ENCODE measurements around the gene PSMC1. TPM values are rescaled to one million over a fixed set of nuclear protein-coding genes. Genes with fewer than 3 reads are reported as not detected.

PSMC1 gene
- total RNA-seq, 5 donors from 2014 or later (not counting 1 experiment from before 2014, with no cell fraction given) = 50.7 to 67.9 (median 53.3) TPM

DNA sequence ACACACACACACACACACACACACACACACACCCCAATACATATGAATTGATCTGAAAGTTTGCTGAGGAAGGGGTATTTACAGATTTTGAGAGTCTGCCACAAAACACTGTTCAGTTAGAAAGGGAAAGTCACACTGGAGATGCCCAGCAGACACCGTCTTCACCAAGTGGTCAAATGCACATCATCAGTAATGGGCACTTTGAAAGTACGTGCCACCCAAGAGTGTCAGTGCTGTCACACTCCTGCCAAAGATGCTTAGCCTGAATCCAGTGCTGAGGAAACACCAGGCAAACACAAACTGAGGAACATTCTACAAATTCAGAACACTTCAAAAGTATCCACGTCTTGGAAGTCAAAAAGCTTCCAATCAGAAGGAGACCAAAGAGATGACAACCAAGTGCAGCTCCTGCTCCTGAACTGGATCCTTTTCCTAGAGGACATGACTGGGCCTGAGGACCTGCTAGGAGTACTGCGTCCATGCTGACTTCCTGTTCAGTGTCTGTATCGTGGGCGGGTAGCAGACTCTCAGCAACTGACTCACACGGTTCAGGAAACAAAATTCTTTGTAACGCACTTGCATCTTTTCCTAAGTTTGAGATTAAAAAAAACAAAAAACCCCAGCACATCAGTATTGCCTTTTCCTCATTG lies 18.6 kb downstream of the PSMC1 start:
- ChIA-PET POLR2A (interaction anchor here (0.6 to 0.7 kb wide), 2 partner anchors 47 to 154 kb away, joined by 3 to 5 read pairs; no protein-coding TSS in a partner anchor), CTCF (no interaction called here)
- DNase-seq = no peak
- Mint-ChIP-seq H3K4me1 (peaks cover 13 to 17% (median 13%) of the 10 kb centered on the region in 3 donors), H3K4me3 (no peak overlapping the region), H3K27me3 (no peaks in the 10 kb centered on the region), H3K9me3 (no peaks in the 10 kb centered on the region), H3K36me3 (peaks cover 37% of the 10 kb centered on the region), H3K27ac (peak overlapping the region; percentile 86 to 88)
- 51% methylated on average over 8 of the region's 8 CpGs for WGBS (ENCODE audit: insufficient coverage)
- H3K9me3 ChIP-seq = no peaks in the 10 kb centered on the region
- H3K27ac ChIP-seq (ENCODE audit: low read length) = peak overlapping the region; percentile 28
- H3K27me3 ChIP-seq (replicated peaks in 1 of 2; ENCODE audit: control insufficient read depth in 2 of 2, extremely low read depth in 1 of 2, insufficient read depth in 2 of 2, low read length in 1 of 2) = no peaks in the 10 kb centered on the region
- H3K4me1 ChIP-seq (ENCODE audit: control insufficient read depth in 1 of 2, extremely low read depth in 1 of 2, insufficient read depth in 2 of 2, low read length in 2 of 2) = peaks cover 0 to 7% of the 10 kb centered on the region in 2 experiments
- peaks cover 22 to 44% of the 10 kb centered on the region in 2 donors for H3K36me3 ChIP-seq (ENCODE audit: control insufficient read depth in 2 of 2, extremely low read depth in 1 of 2, insufficient read depth in 1 of 2, low read length in 1 of 2)
- no peak overlapping the region for H3K4me3 ChIP-seq (ENCODE audit: control insufficient read depth in 1 of 2, extremely low read depth in 1 of 2, low read length in 1 of 2)
- peak in 3 of 4 experiments; percentile 48 to 71 (median 68) for ATAC-seq (replicated peaks in 1 of 4)

DNA sequence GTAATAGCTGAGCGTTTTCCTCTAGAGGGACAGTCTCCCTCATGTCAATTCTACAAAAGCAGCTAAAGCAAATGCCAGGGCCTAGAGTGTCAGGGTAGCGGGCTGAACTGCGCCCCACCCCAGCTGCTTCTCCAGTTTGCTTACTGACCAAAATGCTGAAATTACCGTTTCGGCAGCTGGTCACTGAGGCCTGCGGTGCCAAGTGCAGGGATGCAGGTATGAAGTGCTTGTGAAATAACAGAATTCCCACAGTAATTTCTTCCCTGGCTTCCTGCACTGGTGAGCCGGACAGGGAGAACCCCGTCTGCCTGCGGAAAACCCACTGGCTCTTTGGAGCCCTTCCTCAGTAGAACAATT lies 19.1 kb downstream of the PSMC1 start:
- H3K36me3 ChIP-seq (ENCODE audit: control insufficient read depth in 2 of 2, extremely low read depth in 1 of 2, insufficient read depth in 1 of 2, low read length in 1 of 2) = peaks cover 20 to 43% of the 10 kb centered on the region in 2 donors

DNA sequence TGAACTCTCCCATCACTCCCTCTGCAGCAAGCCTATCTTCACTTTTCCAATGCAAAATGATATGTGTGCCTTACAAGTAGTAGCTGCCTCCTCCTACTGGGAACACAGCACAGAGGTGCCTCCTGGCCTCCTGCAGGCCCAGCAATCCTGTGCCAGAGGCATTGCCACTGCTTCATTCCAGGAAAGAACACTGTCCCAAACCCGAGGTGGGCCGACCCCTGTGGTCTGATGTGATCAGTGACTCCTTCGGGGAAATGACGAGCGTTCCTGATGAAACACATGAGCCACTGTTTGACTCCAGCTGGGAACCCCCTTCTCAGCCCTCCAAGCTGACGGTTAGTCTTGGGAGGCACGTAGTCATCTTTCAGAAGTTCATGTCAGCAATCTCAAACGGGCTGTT lies 19.5 kb downstream of the PSMC1 start:
- POLR2A ChIA-PET = no interaction called here
- ATAC-seq (replicated peaks in 1 of 4) = no peak

More for the DNA sequence above, 19.1 kb downstream of the PSMC1 start:
- no peak overlapping the region for H3K4me3 Mint-ChIP-seq
- peak overlapping the region; percentile 86 to 88 for H3K27ac Mint-ChIP-seq
- H3K4me1 Mint-ChIP-seq = peaks cover 13 to 17% (median 13%) of the 10 kb centered on the region in 3 donors
- ChIA-PET POLR2A (interaction anchor here (0.6 to 0.7 kb wide), 2 partner anchors 46 to 153 kb away, joined by 3 to 5 read pairs; no protein-coding TSS in a partner anchor), CTCF (interaction anchor here in 1 of 2 donors (0.6 kb wide), 1 partner anchor 630 kb away, joined by 4 read pairs; no protein-coding TSS in a partner anchor)
- Histone ChIP-seq H3K4me1 (ENCODE audit: control insufficient read depth in 1 of 2, extremely low read depth in 1 of 2, insufficient read depth in 2 of 2, low read length in 2 of 2) (peaks cover 0 to 7% of the 10 kb centered on the region in 2 experiments), H3K4me3 (ENCODE audit: control insufficient read depth in 1 of 2, extremely low read depth in 1 of 2, low read length in 1 of 2) (no peak overlapping the region), H3K9me3 (no peaks in the 10 kb centered on the region), H3K27me3 (replicated peaks in 1 of 2; ENCODE audit: control insufficient read depth in 2 of 2, extremely low read depth in 1 of 2, insufficient read depth in 2 of 2, low read length in 1 of 2) (no peaks in the 10 kb centered on the region), H3K27ac (ENCODE audit: low read length) (no peak overlapping the region)
- DNase-seq (no peak), ATAC-seq (replicated peaks in 1 of 4) (peak in 2 of 4 experiments; percentile 12 to 28)
- H3K9me3 Mint-ChIP-seq = no peaks in the 10 kb centered on the region
- no peaks in the 10 kb centered on the region for H3K27me3 Mint-ChIP-seq
- WGBS (ENCODE audit: insufficient coverage) = 83% methylated on average over 3 of the region's 9 CpGs
- H3K36me3 Mint-ChIP-seq = peaks cover 37% of the 10 kb centered on the region

DNA sequence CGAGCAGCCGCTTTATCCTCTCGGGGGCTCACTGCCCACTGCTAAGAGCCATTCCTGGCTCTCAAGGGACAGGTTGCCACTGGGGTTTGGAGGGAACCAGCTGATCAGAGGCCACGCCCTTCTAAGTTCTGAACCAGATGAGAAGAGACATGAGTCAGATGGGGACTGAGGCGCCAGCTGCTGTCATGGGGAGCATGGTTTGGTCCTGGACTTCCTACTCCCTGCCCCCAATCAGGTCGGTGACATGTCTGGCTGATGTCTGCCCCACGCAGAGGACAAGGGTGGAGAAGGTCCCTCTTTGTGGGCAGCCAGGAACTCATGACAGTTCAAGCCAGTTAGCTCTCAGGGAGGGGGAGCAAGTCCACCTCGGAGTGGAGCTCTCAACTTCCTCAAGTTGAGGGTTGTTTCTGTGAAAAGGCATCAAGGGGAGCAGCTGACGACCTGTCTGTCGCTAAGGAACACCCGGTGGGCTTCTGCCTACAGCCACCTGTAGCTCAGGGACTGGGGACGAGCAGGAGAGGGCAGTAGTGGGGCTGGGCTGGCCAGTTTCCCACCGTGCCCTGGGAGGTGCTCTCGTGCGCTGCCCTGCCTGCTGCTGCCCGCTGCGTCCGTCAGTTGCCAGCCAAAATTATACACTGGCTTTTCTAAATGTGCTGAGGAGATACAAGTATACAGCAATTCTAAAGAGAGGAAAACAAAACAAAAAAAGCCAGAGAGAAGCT lies 20.5 kb downstream of the PSMC1 start:
- peaks cover 19 to 43% of the 10 kb centered on the region in 2 donors for H3K36me3 ChIP-seq (ENCODE audit: control insufficient read depth in 2 of 2, extremely low read depth in 1 of 2, insufficient read depth in 1 of 2, low read length in 1 of 2)
- CTCF ChIA-PET = no interaction called here
- peaks cover 36% of the 10 kb centered on the region for H3K36me3 Mint-ChIP-seq

More for the DNA sequence above, 19.5 kb downstream of the PSMC1 start:
- Histone ChIP-seq H3K9me3 (no peaks in the 10 kb centered on the region), H3K4me3 (ENCODE audit: control insufficient read depth in 1 of 2, extremely low read depth in 1 of 2, low read length in 1 of 2) (no peak overlapping the region), H3K36me3 (ENCODE audit: control insufficient read depth in 2 of 2, extremely low read depth in 1 of 2, insufficient read depth in 1 of 2, low read length in 1 of 2) (peaks cover 19 to 44% of the 10 kb centered on the region in 2 donors), H3K27ac (ENCODE audit: low read length) (no peak overlapping the region), H3K27me3 (replicated peaks in 1 of 2; ENCODE audit: control insufficient read depth in 2 of 2, extremely low read depth in 1 of 2, insufficient read depth in 2 of 2, low read length in 1 of 2) (no peaks in the 10 kb centered on the region), H3K4me1 (ENCODE audit: control insufficient read depth in 1 of 2, extremely low read depth in 1 of 2, insufficient read depth in 2 of 2, low read length in 2 of 2) (peaks cover 0 to 7% of the 10 kb centered on the region in 2 experiments)
- peak overlapping the region; percentile 36 to 52 for H3K27ac Mint-ChIP-seq
- H3K4me1 Mint-ChIP-seq = peaks cover 13 to 17% (median 13%) of the 10 kb centered on the region in 3 donors
- H3K27me3 Mint-ChIP-seq = no peaks in the 10 kb centered on the region
- no peak for DNase-seq
- CTCF ChIA-PET = interaction anchor here in 1 of 2 donors (0.6 kb wide), 1 partner anchor 630 kb away, joined by 4 read pairs; no protein-coding TSS in a partner anchor
- peaks cover 39% of the 10 kb centered on the region for H3K36me3 Mint-ChIP-seq
- no peaks in the 10 kb centered on the region for H3K9me3 Mint-ChIP-seq
- WGBS (ENCODE audit: insufficient coverage) = 84% methylated on average over 8 of the region's 8 CpGs
- no peak overlapping the region for H3K4me3 Mint-ChIP-seq

DNA sequence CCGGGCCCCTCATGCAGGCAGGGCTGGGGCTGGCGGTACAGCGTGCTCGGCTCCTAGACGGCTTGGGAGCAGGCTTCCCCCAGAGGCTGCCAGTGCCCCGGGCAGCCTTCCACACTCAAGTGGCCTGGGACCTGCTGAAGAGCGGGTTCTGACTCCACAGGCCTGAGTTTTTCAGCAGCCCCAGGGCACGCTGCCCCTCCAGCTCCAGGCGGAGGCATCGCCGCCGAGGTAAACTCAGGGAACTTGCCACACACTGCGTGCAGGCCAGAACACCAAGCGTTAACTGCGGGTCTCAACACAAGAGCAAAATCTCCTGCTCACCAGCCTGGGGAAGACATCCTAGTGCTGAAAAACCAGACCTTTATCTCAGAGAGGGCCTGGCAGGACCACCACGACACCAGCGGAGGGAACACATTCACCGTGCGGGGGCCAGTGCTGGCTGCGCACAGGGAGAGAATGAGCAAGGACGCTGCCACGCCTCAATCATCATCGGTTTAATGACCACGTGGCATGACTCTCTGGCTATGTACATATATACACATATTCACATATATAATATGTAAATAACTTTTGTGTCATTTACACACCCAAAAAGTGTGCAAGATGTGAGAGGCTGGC lies 21.3 kb downstream of the PSMC1 start:
- no peaks in the 10 kb centered on the region for H3K9me3 Mint-ChIP-seq
- Histone ChIP-seq H3K27ac (ENCODE audit: low read length) (no peak overlapping the region), H3K9me3 (no peaks in the 10 kb centered on the region), H3K4me3 (ENCODE audit: control insufficient read depth in 1 of 2, extremely low read depth in 1 of 2, low read length in 1 of 2) (no peak overlapping the region), H3K27me3 (replicated peaks in 1 of 2; ENCODE audit: control insufficient read depth in 2 of 2, extremely low read depth in 1 of 2, insufficient read depth in 2 of 2, low read length in 1 of 2) (no peaks in the 10 kb centered on the region), H3K36me3 (ENCODE audit: control insufficient read depth in 2 of 2, extremely low read depth in 1 of 2, insufficient read depth in 1 of 2, low read length in 1 of 2) (peaks cover 17 to 42% of the 10 kb centered on the region in 2 donors), H3K4me1 (ENCODE audit: control insufficient read depth in 1 of 2, extremely low read depth in 1 of 2, insufficient read depth in 2 of 2, low read length in 2 of 2) (peaks cover 0 to 7% of the 10 kb centered on the region in 2 experiments)
- peaks cover 33% of the 10 kb centered on the region for H3K36me3 Mint-ChIP-seq
- WGBS (ENCODE audit: insufficient coverage) = 97% methylated on average over 17 of the region's 24 CpGs
- peaks cover 13 to 17% (median 13%) of the 10 kb centered on the region in 3 donors for H3K4me1 Mint-ChIP-seq
- no peaks in the 10 kb centered on the region for H3K27me3 Mint-ChIP-seq
- POLR2A ChIA-PET = no interaction called here
- DNase-seq = no peak
- no peak overlapping the region for H3K4me3 Mint-ChIP-seq
- no peak for ATAC-seq (replicated peaks in 1 of 4)
- no peak overlapping the region for H3K27ac Mint-ChIP-seq
- CTCF ChIA-PET = no interaction called here

More for the DNA sequence above, 20.5 kb downstream of the PSMC1 start:
- ATAC-seq (replicated peaks in 1 of 4) (no peak), DNase-seq (no peak)
- H3K27me3 ChIP-seq (replicated peaks in 1 of 2; ENCODE audit: control insufficient read depth in 2 of 2, extremely low read depth in 1 of 2, insufficient read depth in 2 of 2, low read length in 1 of 2) = no peaks in the 10 kb centered on the region
- peak overlapping the region; percentile 7 to 34 for H3K27ac Mint-ChIP-seq
- no peak overlapping the region for H3K4me3 ChIP-seq (ENCODE audit: control insufficient read depth in 1 of 2, extremely low read depth in 1 of 2, low read length in 1 of 2)
- H3K9me3 Mint-ChIP-seq = no peaks in the 10 kb centered on the region
- H3K27me3 Mint-ChIP-seq = no peaks in the 10 kb centered on the region
- no peaks in the 10 kb centered on the region for H3K9me3 ChIP-seq
- no peak overlapping the region for H3K4me3 Mint-ChIP-seq
- peaks cover 0 to 7% of the 10 kb centered on the region in 2 experiments for H3K4me1 ChIP-seq (ENCODE audit: control insufficient read depth in 1 of 2, extremely low read depth in 1 of 2, insufficient read depth in 2 of 2, low read length in 2 of 2)
- peaks cover 13 to 17% (median 13%) of the 10 kb centered on the region in 3 donors for H3K4me1 Mint-ChIP-seq
- WGBS (ENCODE audit: insufficient coverage) = 80% methylated on average over 9 of the region's 18 CpGs
- POLR2A ChIA-PET = no interaction called here
- H3K27ac ChIP-seq (ENCODE audit: low read length) = no peak overlapping the region
